Uterus (tissue), 4 donors: ENCODE results near the gene SNAP47. TPM values are rescaled to one million over a fixed set of nuclear protein-coding genes. Genes with fewer than 3 reads are reported as not detected.
A peak's percentile ranks its signal among the peaks of the same experiment; 100 is the strongest.

Experiments
- DNase-seq, 2 donors: peaks; one replicate each; pipeline ENCODE4 v3.0.0-alpha.2; 2019 to 2020
- H3K27ac ChIP-seq, 2 donors: fragments of 200-600 bp; sonication (generic); 1 replicate in 1 of 2; 2 replicates in 1 of 2; pipeline ENCODE4 v1.5.1; 2016 to 2018
- H3K27me3 ChIP-seq, 2 donors: fragments of 200-600 bp; sonication (generic); one replicate each; pipeline ENCODE4 v1.5.1; 2018 to 2019; ENCODE audit warnings: control low read depth in 1 of 2
- H3K36me3 ChIP-seq, 2 donors: fragments of 200-600 bp; sonication (generic); one replicate each; pipeline ENCODE4 v1.5.1; 2019; ENCODE audit warnings: control low read depth in 1 of 2
- H3K4me1 ChIP-seq, 2 donors: fragments of 200-600 bp; sonication (generic); one replicate each; pipeline ENCODE4 v1.5.1; 2018 to 2019; ENCODE audit warnings: control low read depth in 1 of 2
- H3K4me3 ChIP-seq, 2 donors: fragments of 200-600 bp; sonication (generic); 1 replicate in 1 of 2; 2 replicates in 1 of 2; pipeline ENCODE4 v1.5.1; 2018 to 2019; ENCODE audit warnings: mild to moderate bottlenecking in 1 of 2
- H3K9me3 ChIP-seq, 2 donors: fragments of 200-600 bp; sonication (generic); one replicate each; pipeline ENCODE4 v1.5.1; 2019; ENCODE audit warnings: control low read depth in 1 of 2
- CTCF ChIP-seq, 4 experiments: fragments of 200-600 bp in 2 of 4; fragments of 450-650 bp in 2 of 4; sonication (generic) in 2 of 4; IDR thresholded peaks; one replicate each; pipeline ENCODE4 v1.5.1; 2016 to 2019; ENCODE audit warnings: antibody characterized with exemption in 4 of 4, mild to moderate bottlenecking in 2 of 4, moderate library complexity in 1 of 4
- POLR2A ChIP-seq, 2 donors: fragments of 450-650 bp; IDR thresholded peaks; one replicate each; pipeline ENCODE4 v1.6.1; 2016; ENCODE audit warnings: antibody characterized with exemption in 2 of 2, mild to moderate bottlenecking in 1 of 2, moderate library complexity in 1 of 2
- intact Hi-C: fragments of 100-400 bp; cut with DNase I; formaldehyde crosslinking; loops from one replicate; pipeline ENCODE4 v1.15.1; 2023; ENCODE audit warnings: low total_unique reads
- total RNA-seq, 4 donors: library from RNA; depleted of rRNA in 3 of 4; stranded (reverse); fragments of >200 nt in 3 of 4; gene quantifications; one replicate each; pipeline versions ENCODE4 v1.1.0 to v1.2.4, GENCODE V29; 2014 to 2023
- donor health status: DM: yes; HTN: yes; CAD: no.

Gene SNAP47
- total RNA-seq, 4 donors from 2014 or later, result 33.3 to 75.5 (median 55.2) TPM

GRCh38 chr1:227785805-227786671 is 50.8 kb downstream of the SNAP47 start:
- H3K27me3 ChIP-seq, result no peaks in the 10 kb centered on the region
- no peak for TF ChIP-seq CTCF (IDR thresholded peaks at IDR 0.05)
- no peak for TF ChIP-seq POLR2A (IDR thresholded peaks at IDR 0.05)
- H3K36me3 ChIP-seq, result no peaks in the 10 kb centered on the region
- no peaks in the 10 kb centered on the region for H3K9me3 ChIP-seq
- no peak for DNase-seq
- no peak overlapping the region for H3K27ac ChIP-seq
- peaks cover 0 to 13% of the 10 kb centered on the region in 2 donors for H3K4me1 ChIP-seq
- intact Hi-C loops, result no loop called here
- H3K4me3 ChIP-seq, result no peak overlapping the region

GRCh38 chr1:227786673-227787512 is 51.7 kb downstream of the SNAP47 start:
- H3K9me3 ChIP-seq, result no peaks in the 10 kb centered on the region
- H3K27ac ChIP-seq, result peak overlapping the region; percentile 62 to 90
- H3K36me3 ChIP-seq, result no peaks in the 10 kb centered on the region
- TF ChIP-seq CTCF (IDR thresholded peaks at IDR 0.05), result no peak
- TF ChIP-seq POLR2A (IDR thresholded peaks at IDR 0.05), result no peak
- intact Hi-C loops, result no loop called here
- H3K4me3 ChIP-seq, result peak overlapping the region; percentile 52 to 78
- peaks cover 0 to 13% of the 10 kb centered on the region in 2 donors for H3K4me1 ChIP-seq
- H3K27me3 ChIP-seq, result no peaks in the 10 kb centered on the region
- DNase-seq, result no peak

- peaks cover 0 to 13% of the 10 kb centered on the region in 2 donors for H3K4me1 ChIP-seq
- H3K4me3 ChIP-seq, result peak overlapping the region; percentile 52 to 78
- TF ChIP-seq CTCF (IDR thresholded peaks at IDR 0.05) (no peak), POLR2A (IDR thresholded peaks at IDR 0.05) (peak; percentile 28 to 52)
- no peaks in the 10 kb centered on the region for H3K27me3 ChIP-seq
- DNase-seq, result peak; percentile 92 to 95
- H3K9me3 ChIP-seq, result no peaks in the 10 kb centered on the region
- intact Hi-C loops, result no loop called here
- no peaks in the 10 kb centered on the region for H3K36me3 ChIP-seq
- peak overlapping the region; percentile 64 to 90 for H3K27ac ChIP-seq
Measured at GRCh38 chr1:227787513-227788270, 52.5 kb downstream of the SNAP47 start.

- H3K27me3 ChIP-seq, result no peaks in the 10 kb centered on the region
- intact Hi-C loops, result no loop called here
- TF ChIP-seq POLR2A (IDR thresholded peaks at IDR 0.05), result peak in 1 of 2 donors; percentile 63
- no peak for TF ChIP-seq CTCF (IDR thresholded peaks at IDR 0.05)
- H3K4me3 ChIP-seq, result peak overlapping the region; percentile 52 to 78
- peak overlapping the region; percentile 64 to 90 for H3K27ac ChIP-seq
- no peaks in the 10 kb centered on the region for H3K36me3 ChIP-seq
- H3K9me3 ChIP-seq, result no peaks in the 10 kb centered on the region
- DNase-seq, result peak in 1 of 2 donors; percentile 85
- peaks cover 0 to 13% of the 10 kb centered on the region in 2 donors for H3K4me1 ChIP-seq
Measured at GRCh38 chr1:227788271-227789083, 53.2 kb downstream of the SNAP47 start.
